ENCODE measurements around the gene CYP4V2.

CYP4V2 gene

DNA sequence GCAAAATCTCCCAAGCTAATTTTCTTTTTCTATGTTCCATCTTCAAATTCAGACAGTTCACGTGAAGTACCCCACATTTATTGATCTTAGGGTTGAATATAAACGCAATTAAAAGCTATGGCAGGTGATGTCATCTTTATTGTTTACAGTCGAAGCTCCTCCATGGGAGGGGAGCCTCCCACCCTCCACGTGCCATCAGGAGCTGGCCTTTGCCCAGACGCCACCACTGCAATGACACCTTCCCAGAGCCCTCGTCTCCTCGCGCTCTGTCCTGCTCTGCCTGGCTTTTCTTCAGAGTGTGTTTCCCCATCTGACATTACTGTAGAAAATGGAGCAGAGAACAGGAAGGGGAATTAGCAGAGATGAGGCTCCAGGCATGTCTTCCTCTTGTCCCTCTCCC lies 18.8 kb upstream of the CYP4V2 start:
- in situ Hi-C loops (cut with HindIII; ENCODE audit: low sequenced_read_pairs): loop anchor here (5.0 kb wide), 1 partner anchor 80 kb away; no protein-coding TSS in a partner anchor

DNA sequence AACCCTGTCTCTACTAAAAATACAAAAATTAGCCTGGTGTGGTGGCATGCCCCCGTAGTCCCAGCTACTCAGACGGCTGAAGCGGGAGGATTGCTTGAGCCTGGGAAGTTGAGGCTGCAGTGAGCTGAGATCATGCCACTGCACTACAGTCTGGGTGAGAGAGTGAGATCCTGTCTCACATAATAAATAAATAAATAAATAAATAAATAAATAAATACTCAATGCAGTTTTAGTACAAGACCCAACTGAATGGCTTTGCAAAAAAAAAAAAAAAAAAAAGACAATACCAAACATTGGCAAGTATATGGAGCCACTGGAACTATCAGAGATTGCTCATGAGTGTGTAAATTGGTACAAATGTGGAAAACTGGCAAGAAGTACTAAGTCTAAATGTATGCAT lies 3.3 kb upstream of the CYP4V2 start:
- in situ Hi-C loops (cut with HindIII; ENCODE audit: low sequenced_read_pairs): no loop called here

DNA sequence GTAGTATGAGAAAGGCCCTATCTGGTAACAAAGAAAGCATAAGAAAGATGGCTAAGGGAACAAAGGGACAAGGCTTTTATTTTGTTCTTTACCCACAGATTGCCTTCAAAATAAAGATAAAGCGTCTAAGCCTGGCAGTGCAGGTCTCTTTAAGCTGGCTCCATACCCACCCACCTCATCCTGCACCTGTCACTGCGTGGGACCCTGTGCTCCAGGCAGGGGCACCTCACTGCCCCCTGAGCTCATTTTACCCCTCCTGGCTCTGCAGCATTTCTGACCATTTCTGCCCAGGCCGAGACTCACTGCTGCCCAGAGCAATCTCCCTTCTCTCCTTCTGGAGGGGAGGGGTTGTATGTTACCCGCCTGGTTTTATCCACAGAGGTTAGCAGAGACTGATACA lies 1.7 kb upstream of the CYP4V2 start:
- in situ Hi-C loops (cut with HindIII; ENCODE audit: low sequenced_read_pairs): no loop called here

DNA sequence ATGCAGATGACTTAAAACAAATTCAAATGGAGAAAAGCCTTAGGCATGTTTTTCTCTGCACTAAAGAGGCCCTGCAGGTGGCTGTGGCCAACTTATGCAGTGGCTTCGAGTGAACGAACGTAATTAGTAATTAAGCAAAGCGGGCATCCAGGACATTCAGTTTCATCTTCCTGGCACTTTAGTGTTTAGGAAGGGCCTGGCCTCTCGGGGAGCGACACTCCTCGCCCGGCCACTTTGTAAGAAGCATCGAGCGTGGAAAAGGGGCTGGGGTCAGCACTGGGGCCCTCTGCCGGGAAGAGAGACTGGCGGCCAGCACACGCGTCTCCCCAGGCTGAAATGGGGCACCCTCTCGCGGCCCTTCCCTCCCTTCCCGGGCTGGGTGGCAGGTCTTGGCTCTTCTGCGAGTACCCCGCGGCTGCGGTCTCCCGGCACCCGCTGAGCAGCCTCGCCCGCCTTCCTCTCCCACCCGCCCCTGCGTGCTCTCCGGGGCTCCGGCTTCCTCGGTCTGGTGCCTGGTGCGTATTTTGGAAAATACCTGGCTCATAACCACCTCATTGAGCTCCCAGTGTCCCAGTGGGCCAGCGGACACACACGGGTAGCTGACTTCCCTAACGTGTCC lies 677 bp upstream of the CYP4V2 start:
- in situ Hi-C loops (cut with HindIII; ENCODE audit: low sequenced_read_pairs): no loop called here

DNA sequence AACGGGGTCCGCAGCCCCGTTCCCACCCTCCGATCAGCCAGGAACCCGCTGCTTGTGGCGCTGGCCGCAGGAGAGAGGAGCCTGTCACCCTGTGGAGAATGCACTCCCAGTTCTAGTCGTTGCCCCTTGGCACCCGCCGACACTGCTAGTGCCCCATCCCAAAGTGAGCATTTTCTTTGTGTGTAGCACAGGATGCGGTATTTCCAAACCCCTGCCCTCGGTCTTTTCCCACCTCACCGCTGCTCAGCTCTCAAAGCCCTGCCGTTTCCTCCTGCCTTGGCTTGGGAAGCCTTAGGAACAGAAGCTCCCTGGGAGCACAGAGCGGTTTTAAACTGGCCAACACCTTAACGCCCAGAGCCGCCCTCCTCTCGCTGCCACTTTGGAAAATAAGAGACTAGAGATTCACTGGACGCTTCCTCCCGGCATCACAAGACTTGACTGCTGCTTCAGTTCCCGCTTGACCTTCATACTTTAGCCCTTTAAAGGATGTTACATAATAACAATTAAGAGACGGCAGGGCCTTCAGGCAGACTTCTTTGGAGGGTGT lies 772 bp downstream of the CYP4V2 start:
- in situ Hi-C loops (cut with HindIII; ENCODE audit: low sequenced_read_pairs): no loop called here

DNA sequence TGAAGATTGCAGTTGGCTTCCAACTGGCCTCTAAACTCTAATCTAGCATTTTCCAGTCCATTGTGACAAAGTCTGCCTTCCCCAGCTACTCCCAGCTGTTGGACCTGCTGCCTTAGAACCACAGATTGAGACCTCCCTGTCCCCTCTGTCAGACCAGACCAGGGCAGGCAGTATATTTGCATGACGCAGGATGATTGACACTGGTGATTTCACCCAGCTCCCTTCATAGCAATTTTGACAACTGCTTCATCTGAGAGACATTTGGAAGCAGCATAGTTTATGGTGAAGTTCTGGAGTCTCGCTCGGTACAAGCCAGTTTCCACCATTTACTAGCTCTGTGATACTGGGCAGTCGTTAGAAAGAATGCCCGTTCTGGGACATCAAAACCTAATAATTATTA lies 2.5 kb downstream of the CYP4V2 start:
- in situ Hi-C loops (cut with HindIII; ENCODE audit: low sequenced_read_pairs): no loop called here

DNA sequence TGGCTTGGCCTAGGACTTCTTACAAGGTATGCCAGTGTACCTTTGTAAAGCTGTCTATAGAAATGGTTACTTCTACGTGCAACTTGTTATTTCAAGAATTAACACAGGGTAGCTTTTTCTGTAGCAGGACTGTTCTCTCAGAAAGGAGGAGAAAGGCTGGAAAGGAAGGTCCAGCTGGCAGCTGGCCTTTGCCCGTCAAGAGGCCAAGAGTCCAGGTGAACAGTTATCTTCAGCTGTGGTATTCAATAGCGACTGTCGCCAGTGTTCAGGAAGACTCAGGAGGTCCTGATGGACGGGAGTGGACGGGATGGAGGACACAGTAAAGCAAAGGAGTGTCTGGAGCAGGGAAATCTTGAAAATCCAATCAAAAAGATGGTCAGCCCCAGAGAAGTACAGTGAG lies 4.7 kb downstream of the CYP4V2 start:
- in situ Hi-C loops (cut with HindIII; ENCODE audit: low sequenced_read_pairs): no loop called here

DNA sequence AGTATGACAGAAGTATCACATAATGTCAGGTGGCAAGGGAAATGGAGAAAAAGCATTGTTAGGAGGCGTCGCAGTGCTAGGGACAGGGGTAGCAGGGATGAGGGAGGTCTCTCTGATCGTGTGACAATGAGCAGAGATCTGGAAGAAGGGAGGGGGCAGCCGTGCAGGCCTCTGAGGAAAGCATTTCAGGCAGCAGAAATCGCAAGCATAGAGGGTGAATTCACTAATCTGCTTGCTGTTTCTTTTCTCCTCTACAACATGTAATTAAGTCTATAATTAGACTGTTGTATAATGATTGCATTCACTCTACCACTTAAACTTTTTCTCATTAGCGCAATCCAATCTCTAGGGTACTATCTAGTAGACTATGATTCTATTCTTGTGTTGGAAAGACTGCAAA lies 9.1 kb downstream of the CYP4V2 start:
- in situ Hi-C loops (cut with HindIII; ENCODE audit: low sequenced_read_pairs): no loop called here

DNA sequence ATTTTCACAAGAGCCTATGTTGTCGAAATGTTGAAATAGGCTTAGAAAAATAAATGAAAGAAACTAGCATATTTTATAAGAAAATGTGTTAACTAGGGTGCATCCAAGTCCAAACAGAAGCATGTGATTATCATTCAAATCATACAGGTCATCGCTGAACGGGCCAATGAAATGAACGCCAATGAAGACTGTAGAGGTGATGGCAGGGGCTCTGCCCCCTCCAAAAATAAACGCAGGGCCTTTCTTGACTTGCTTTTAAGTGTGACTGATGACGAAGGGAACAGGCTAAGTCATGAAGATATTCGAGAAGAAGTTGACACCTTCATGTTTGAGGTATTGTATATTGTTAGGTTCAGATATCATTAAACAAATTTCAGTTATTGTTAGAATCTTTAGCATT lies 9.6 kb downstream of the CYP4V2 start:
- in situ Hi-C loops (cut with HindIII; ENCODE audit: low sequenced_read_pairs): no loop called here

DNA sequence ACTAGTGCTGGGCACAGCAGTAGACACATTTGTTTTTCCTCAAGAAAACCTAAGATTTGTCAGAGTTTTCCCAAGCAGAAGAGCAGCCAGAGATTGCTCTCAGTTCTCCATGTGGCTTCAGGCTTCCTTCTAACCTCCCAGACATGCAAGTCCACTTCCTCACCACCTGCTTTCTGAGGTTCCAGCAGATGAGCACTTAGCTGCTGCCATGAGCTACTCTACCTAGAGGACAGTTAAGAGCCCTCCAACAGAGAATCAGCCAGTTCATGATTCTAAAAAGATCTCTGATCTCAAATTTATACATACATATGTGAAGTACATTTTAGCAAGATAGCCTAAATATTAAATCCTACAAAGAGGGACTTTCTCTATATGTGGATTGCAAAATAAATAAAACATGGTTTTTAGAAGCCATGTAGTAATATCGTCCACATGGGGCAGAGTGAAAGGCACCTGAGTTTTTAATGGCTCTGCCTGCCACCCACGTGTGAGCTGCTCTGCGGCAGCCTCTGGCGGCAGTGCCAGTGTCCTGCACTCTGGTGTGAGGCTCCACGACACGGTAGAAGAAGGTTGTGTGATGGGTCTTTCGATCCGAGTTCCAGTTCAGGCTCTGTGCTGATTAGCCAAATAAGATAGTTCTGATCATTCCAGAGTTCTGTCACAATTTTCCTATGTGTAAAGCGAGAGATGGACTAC lies 10.3 kb downstream of the CYP4V2 start:
- in situ Hi-C loops (cut with HindIII; ENCODE audit: low sequenced_read_pairs): no loop called here

DNA sequence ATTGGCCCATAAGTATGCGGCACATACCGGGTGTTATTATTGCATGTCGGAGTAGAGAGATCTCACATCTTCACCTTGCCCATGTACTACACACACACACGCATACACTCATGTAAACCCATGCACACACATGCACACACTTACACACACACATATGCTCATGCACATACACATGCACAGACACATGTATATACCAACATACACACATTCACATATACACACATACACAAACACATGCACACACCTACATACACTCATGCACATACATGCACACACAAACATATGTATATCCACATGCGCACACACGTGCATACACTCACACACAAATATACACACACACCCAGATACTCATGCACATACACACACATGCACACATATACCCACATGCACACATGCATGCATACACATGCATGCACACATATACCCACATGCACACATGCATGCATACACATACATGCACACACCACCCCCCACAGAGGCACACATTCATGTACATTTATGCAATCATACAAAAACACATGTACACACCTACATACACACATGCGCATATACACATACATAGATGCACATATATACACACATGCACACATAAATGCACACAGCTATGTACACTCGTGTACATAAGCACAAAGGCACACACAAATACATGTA lies 11.2 kb downstream of the CYP4V2 start:
- in situ Hi-C loops (cut with HindIII; ENCODE audit: low sequenced_read_pairs): no loop called here

DNA sequence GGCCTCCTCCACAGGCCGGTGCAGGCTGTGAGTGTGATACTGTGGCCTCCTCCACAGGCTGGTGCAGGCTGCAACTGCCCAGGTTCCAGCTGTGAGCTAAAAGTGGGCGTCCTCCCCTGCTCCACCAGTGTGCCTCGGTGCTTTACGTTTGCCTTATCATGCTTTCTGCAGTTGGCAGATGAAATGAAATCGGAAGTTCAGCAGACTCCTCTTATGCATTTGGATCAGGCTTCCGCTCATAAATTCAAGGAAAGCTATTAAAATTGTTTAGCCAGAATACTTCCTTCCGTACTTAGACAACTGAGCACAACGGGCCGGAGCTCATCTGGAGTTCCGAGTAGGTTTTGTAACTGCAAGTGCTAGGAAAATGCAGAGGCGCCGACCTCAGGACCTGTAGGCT lies 12.0 kb downstream of the CYP4V2 start:
- in situ Hi-C loops (cut with HindIII; ENCODE audit: low sequenced_read_pairs): no loop called here

DNA sequence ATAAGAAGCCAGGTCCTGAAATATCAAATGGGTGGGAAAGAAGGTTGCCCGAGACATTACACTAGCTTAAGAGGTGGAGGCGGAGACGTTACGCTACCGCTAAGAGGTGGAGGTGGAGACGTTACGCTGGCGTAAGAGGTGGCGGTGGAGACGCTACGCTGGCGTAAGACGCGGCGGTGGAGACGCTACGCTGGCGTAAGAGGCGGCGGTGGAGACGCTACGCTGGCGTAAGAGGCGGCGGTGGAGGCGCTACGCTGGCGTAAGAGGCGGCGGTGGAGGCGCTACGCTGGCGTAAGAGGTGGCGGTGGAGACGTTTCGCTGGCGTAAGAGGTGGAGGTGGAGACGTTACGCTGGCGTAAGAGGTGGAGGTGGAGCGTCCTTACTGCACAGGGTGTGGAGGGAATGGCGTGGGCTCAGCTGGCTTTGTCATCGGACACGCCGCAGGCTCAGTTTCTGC lies 12.8 kb downstream of the CYP4V2 start:
- in situ Hi-C loops (cut with HindIII; ENCODE audit: low sequenced_read_pairs): no loop called here

DNA sequence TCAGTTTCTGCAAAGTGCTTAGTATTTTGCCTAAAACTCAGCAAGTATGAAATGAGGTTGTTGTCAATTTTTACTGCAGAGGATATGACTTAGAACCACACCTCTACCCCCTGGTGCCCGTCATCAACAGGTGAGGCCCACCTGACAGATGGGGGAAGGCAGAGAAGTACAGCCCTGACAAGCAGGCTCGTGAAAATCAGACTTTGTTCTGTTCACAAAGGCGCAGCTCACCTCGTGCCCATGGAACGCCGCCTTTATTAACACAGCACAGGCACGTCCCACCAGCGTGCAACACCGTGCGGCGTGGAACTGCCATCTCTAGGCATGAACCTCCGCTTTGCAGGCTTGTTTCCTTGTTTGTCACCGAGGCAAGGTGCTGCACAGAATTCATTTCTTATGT lies 13.3 kb downstream of the CYP4V2 start:
- in situ Hi-C loops (cut with HindIII; ENCODE audit: low sequenced_read_pairs): no loop called here

DNA sequence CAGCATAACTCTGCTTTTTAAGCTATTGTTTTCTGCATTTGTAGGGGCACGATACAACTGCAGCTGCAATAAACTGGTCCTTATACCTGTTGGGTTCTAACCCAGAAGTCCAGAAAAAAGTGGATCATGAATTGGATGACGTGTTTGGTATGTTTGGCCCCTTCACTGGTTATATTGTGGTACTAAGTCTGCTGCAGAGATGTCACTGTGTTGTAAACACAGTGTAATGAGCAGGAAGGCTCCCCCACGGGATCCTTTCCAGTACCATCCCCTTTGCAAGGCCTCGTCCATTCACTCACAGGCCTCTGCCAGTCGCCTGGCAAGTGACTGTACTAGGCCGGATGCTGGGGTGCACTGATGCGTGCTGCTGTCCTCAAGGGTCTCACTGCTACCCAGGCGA lies 13.8 kb downstream of the CYP4V2 start:
- in situ Hi-C loops (cut with HindIII; ENCODE audit: low sequenced_read_pairs): no loop called here

DNA sequence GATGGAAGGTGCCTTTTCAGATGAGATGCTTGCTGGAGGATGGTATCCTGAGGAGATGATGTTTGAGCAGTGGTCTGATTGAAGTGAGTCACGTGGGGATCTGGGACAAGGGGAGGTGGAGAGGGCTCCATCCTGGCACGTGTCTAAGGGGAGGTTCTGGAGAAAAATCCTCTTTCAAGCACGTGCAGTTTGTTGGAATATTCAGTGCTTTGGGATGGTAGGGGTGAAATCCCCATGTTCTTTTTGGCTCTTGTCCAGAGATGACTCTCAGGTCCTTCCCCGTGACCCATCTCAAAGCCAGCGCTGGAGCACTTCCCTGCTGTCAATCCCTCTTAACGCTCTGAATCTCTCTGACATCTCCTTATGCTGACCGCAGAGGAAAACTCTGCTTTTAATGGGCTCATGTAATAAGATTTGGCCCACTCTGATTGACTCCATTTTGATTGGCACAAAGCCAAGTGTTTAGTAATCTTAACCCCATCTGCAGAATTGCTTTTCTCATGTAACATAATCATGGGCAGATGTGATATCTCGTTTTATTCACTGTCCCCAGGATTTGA lies 25.2 kb downstream of the CYP4V2 start:
- in situ Hi-C loops (cut with HindIII; ENCODE audit: low sequenced_read_pairs): no loop called here

DNA sequence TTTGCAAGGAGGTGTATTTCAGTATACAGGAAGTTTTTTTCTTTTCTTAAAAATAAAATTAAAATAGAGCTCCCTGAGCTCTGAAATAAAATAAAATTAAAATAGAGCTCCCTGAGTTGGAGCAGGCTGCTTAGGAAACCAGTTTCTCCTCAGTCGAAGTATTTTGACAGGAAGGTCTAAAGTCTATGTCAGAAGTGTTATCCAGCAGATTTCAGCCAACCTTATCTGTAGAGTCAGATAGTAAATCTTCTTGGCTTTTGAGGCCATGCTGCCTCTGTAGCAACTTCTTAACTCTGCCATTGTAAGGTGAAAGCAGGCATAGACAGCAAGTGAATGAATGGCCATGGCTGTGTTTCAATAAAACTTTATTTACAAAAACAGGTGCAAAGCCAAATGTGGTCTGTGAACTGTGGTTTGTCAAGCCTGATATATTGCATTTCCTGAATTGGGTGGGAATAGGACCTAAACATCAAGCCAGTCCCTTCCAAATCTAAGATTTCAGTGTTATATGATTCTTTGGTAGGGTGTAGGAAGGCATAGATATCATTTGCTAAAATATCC lies 26.4 kb downstream of the CYP4V2 start:
- in situ Hi-C loops (cut with HindIII; ENCODE audit: low sequenced_read_pairs): no loop called here

DNA sequence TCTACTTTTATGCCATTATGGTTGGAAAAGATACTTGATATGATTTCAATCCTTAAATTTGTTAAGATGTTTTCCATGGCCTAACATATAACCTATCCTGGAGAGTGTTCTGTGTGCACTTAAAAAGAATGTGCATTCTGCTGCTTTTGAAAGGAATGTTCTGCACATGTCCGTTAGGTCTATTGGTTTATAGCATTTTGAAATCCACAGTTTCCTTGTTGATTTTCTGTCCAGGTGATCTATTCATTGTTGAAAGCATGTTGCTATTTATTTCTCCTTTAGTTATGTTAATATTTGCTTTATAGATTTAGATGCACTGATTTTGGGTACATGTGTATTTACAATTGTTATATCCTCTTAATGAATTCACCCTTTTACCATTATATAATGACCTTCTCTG lies 30.3 kb downstream of the CYP4V2 start:
- in situ Hi-C loops (cut with HindIII; ENCODE audit: low sequenced_read_pairs): no loop called here

DNA sequence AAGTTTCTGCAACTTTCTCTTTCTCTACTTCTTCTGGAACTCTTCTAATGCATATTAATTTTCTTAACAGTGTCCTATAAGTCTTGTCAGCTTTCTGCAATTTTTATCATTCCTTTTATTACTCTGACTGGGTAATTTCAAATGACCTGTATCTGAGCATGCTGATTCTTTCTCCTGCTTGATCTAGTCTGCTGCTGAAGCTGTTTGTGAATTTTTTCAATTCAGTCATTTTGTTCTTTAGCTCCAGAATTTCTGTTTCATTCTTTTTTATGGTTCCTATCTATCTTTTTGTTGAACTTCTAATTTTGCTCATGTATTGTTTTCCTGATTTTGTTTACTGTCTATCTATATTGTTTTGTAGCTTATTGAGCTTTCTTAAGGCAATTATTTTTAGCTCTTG lies 34.5 kb downstream of the CYP4V2 start:
- in situ Hi-C loops (cut with HindIII; ENCODE audit: low sequenced_read_pairs): no loop called here

DNA sequence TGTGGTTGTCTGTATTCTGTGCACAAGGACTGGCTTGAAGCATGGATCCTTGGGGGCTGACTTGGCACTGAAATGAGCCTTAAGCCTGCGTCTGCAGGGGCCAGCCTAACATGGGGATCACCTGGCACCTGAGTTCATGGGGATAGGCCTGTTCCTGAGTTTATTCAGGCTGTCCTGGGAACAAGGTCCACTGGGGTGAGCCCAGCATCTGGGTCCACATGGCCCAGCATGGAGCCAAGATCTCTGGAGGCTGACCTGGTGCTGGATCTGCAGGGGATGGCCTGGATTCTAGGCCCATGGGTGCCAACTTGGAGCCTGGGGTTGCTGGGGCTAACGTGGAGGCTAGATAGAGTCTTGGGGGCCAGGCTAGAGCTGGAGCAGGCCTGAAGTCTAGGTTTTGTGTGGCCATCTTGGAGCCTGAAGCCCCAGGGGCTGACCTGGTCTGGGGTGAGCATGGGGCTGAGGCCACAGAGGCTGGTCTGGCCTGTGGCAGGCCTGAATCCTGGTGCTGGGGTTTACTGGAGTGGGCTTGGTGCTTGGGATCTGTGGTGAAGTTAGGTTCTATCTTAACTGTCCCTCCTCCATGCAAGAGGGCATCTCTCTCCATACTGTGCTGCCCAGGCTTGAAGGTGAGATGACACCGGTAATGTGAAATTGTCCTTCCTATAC lies 35.3 kb downstream of the CYP4V2 start:
- in situ Hi-C loops (cut with HindIII; ENCODE audit: low sequenced_read_pairs): no loop called here

DNA sequence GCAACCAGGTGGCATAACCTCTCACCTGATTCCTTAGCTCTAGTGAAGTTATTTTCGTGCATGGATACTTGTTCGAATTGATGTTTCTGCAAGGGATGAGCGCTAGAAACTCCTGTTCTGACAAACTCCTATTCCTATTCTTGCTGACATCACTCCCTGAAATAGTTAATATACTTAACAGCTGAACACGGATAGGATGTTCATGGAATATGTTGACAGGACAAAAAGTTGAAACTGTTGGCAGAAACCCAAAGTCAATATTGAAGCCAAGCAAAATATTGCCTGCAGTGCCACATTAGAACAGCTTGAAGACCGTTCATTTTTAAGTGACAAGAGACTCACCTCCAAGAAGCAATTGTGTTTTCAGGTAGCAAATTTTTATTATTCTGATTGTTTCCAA lies 35.9 kb downstream of the CYP4V2 start, which contains the start of gene KLKB1:
Gene KLKB1 (plus strand): TSS at position 287 of the 400 bp plus-strand sequence. CDS start 689 bp downstream, outside the sequence.
- in situ Hi-C loops (cut with HindIII; ENCODE audit: low sequenced_read_pairs): no loop called here
